Measurements from ENCODE around the gene MED13L. TPM values are rescaled to one million over a fixed set of nuclear protein-coding genes. Genes with fewer than 3 reads are reported as not detected.
A peak's percentile ranks its signal among the peaks of the same experiment; 100 is the strongest.
"Not testable (repeated sequence)": the region's sequence is repeated elsewhere in the genome, so short reads cannot be mapped to it uniquely, and the experiment has no call there.

Gene MED13L
- total RNA-seq, 2 experiments from 2014 or later = 203 to 208 TPM

- intact Hi-C loops (cut with DNase I, micrococcal nuclease) = loop anchor here (1.0 to 10.0 kb wide), 6 partner anchors 92 to 360 kb away; no protein-coding TSS in a partner anchor
- POLR2A ChIA-PET = interaction anchor here (1.0 to 2.3 kb wide), 3 partner anchors 8 to 39 kb away, joined by 3 to 12 read pairs (median 7); no protein-coding TSS in a partner anchor
- Histone ChIP-seq H3K9me3 (ENCODE audit: control insufficient read depth in 1 of 2, insufficient read depth in 1 of 2, low read length in 2 of 2) (no peaks in the 10 kb centered on the region), H3K4me3 (ENCODE audit: low read length) (no peak overlapping the region), H3K27ac (ENCODE audit: low read depth in 1 of 2, low read length in 2 of 2) (no peak overlapping the region), H3K4me1 (ENCODE audit: insufficient read depth, low read length) (peaks cover 7% of the 10 kb centered on the region), H3K36me3 (ENCODE audit: insufficient read depth, low read length) (no peaks in the 10 kb centered on the region), H3K27me3 (ENCODE audit: control insufficient read depth in 1 of 2, insufficient read depth in 2 of 2, low read length in 2 of 2) (no peaks in the 10 kb centered on the region)
- ATAC-seq (ENCODE audit: poor library complexity) = no peak
- Mint-ChIP-seq H3K9me3 (no peaks in the 10 kb centered on the region), H3K27me3 (no peaks in the 10 kb centered on the region), H3K36me3 (ENCODE audit: low read depth) (peaks cover 7% of the 10 kb centered on the region), H3K4me1 (ENCODE audit: low read depth) (peaks cover 62% of the 10 kb centered on the region), H3K27ac (peak overlapping the region; percentile 46), H3K4me3 (no peak overlapping the region)
- TF ChIP-seq CTCF (IDR thresholded peaks at IDR 0.05) = no peak
- CTCF ChIA-PET = interaction anchor here (1.0 to 2.0 kb wide), 4 partner anchors 11 to 216 kb away, joined by 3 to 15 read pairs (median 8); no protein-coding TSS in a partner anchor
- no peak for DNase-seq
Observed at GRCh38 chr12:116236976-116237375, 40.5 kb downstream of the MED13L start.

- Histone ChIP-seq H3K27ac (ENCODE audit: low read depth in 1 of 2, low read length in 2 of 2) (peak overlapping the region in 1 of 2 donors; percentile 22), H3K36me3 (ENCODE audit: insufficient read depth, low read length) (no peaks in the 10 kb centered on the region), H3K9me3 (ENCODE audit: control insufficient read depth in 1 of 2, insufficient read depth in 1 of 2, low read length in 2 of 2) (no peaks in the 10 kb centered on the region), H3K27me3 (ENCODE audit: control insufficient read depth in 1 of 2, insufficient read depth in 2 of 2, low read length in 2 of 2) (no peaks in the 10 kb centered on the region), H3K4me1 (ENCODE audit: insufficient read depth, low read length) (peaks cover 7% of the 10 kb centered on the region), H3K4me3 (ENCODE audit: low read length) (no peak overlapping the region)
- ATAC-seq (ENCODE audit: poor library complexity) (peak; percentile 89), DNase-seq (peak; percentile 15 to 76 (median 31))
- Mint-ChIP-seq H3K4me3 (peak overlapping the region; percentile 3), H3K36me3 (ENCODE audit: low read depth) (peaks cover 11% of the 10 kb centered on the region), H3K27me3 (no peaks in the 10 kb centered on the region), H3K4me1 (ENCODE audit: low read depth) (peaks cover 61% of the 10 kb centered on the region), H3K9me3 (no peaks in the 10 kb centered on the region), H3K27ac (peak overlapping the region; percentile 46)
- ChIA-PET POLR2A (interaction anchor here (0.5 to 2.3 kb wide), 12 partner anchors 9 to 455 kb away, joined by 3 to 12 read pairs (median 3); partner anchors contain the start of gene MAP1LC3B2), CTCF (interaction anchor here (0.8 to 2.0 kb wide), 21 partner anchors 9 to 215 kb away, joined by 3 to 15 read pairs (median 4); no protein-coding TSS in a partner anchor)
- intact Hi-C loops (cut with DNase I, micrococcal nuclease) = loop anchor here (1.0 to 10.0 kb wide), 6 partner anchors 91 to 361 kb away; no protein-coding TSS in a partner anchor
- TF ChIP-seq CTCF (IDR thresholded peaks at IDR 0.05) = peak; percentile 74
Observed at GRCh38 chr12:116236148-116236731, 41.3 kb downstream of the MED13L start.

GRCh38 chr12:116234148-116234547, 43.3 kb downstream of the MED13L start:
- not testable (repeated sequence) for H3K27me3 Mint-ChIP-seq, H3K9me3 Mint-ChIP-seq

More at GRCh38 chr12:116234148-116234547, 43.3 kb downstream of the MED13L start:
- ATAC-seq (ENCODE audit: poor library complexity); POLR2A ChIA-PET; H3K4me3 Mint-ChIP-seq; H3K4me3 ChIP-seq (ENCODE audit: low read length); H3K9me3 ChIP-seq (ENCODE audit: control insufficient read depth in 1 of 2, insufficient read depth in 1 of 2, low read length in 2 of 2); H3K27ac ChIP-seq (ENCODE audit: low read depth in 1 of 2, low read length in 2 of 2); H3K27me3 ChIP-seq (ENCODE audit: control insufficient read depth in 1 of 2, insufficient read depth in 2 of 2, low read length in 2 of 2); CTCF ChIA-PET; H3K4me1 ChIP-seq (ENCODE audit: insufficient read depth, low read length); H3K27ac Mint-ChIP-seq; H3K36me3 ChIP-seq (ENCODE audit: insufficient read depth, low read length); DNase-seq: not testable (repeated sequence)
- intact Hi-C loops (cut with DNase I, micrococcal nuclease) = loop anchor here in 1 of 2 experiments (10.0 kb wide), 1 partner anchor 89 kb away; no protein-coding TSS in a partner anchor
- Mint-ChIP-seq H3K4me1 (ENCODE audit: low read depth) (peaks cover 49% of the 10 kb centered on the region), H3K36me3 (ENCODE audit: low read depth) (peaks cover 18% of the 10 kb centered on the region)
